Measurements from ENCODE around the gene CYS1. TPM values are rescaled to one million over a fixed set of nuclear protein-coding genes. Genes with fewer than 3 reads are reported as not detected.

Gene CYS1
- total RNA-seq, 3 donors from 2014 or later: 0.58 to 5.1 (median 0.98) TPM

DNA sequence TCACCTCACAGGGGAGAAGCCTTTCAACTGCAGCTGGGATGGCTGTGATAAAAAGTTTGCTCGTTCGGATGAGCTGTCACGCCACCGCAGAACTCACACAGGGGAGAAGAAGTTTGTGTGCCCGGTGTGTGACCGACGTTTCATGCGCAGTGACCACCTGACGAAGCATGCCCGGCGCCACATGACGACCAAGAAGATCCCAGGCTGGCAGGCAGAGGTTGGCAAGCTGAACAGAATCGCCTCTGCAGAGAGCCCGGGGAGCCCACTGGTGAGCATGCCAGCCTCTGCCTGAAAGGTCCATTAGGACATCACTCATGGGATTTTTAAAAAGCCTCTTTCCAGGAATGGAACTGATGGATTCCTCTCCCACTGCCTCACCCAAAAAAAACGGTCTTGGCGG lies 28.0 kb downstream of the CYS1 start:
- ATAC-seq (no peak), DNase-seq (peak in 1 of 3 donors; percentile 5)
- TF ChIP-seq, protein P1, sequence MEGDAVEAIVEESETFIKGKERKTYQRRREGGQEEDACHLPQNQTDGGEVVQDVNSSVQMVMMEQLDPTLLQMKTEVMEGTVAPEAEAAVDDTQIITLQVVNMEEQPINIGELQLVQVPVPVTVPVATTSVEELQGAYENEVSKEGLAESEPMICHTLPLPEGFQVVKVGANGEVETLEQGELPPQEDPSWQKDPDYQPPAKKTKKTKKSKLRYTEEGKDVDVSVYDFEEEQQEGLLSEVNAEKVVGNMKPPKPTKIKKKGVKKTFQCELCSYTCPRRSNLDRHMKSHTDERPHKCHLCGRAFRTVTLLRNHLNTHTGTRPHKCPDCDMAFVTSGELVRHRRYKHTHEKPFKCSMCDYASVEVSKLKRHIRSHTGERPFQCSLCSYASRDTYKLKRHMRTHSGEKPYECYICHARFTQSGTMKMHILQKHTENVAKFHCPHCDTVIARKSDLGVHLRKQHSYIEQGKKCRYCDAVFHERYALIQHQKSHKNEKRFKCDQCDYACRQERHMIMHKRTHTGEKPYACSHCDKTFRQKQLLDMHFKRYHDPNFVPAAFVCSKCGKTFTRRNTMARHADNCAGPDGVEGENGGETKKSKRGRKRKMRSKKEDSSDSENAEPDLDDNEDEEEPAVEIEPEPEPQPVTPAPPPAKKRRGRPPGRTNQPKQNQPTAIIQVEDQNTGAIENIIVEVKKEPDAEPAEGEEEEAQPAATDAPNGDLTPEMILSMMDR (IDR thresholded peaks at IDR 0.05): no peak
- Histone ChIP-seq H3K4me3 (no peak overlapping the region), H3K9me3 (no peaks in the 10 kb centered on the region), H3K36me3 (ENCODE audit: low read depth) (no peaks in the 10 kb centered on the region), H3K4me1 (ENCODE audit: low read depth) (peaks cover 6% of the 10 kb centered on the region)
- intact Hi-C loops (cut with DNase I, micrococcal nuclease): loop anchor here (5.0 to 10.0 kb wide), 2 partner anchors 237 to 240 kb away; no protein-coding TSS in a partner anchor

GRCh38 chr2:10048501-10049171 lies 31.6 kb downstream of the CYS1 start:
- no peaks in the 10 kb centered on the region for H3K4me1 ChIP-seq (ENCODE audit: low read depth)
- TF ChIP-seq, protein P1 (IDR thresholded peaks at IDR 0.05): peak; percentile 33
- peak; percentile 39 for ATAC-seq
- intact Hi-C loops (cut with DNase I, micrococcal nuclease): loop anchor here (5.0 to 10.0 kb wide), 2 partner anchors 64 to 66 kb away; no protein-coding TSS in a partner anchor
- no peaks in the 10 kb centered on the region for H3K36me3 ChIP-seq (ENCODE audit: low read depth)
- H3K4me3 ChIP-seq: no peak overlapping the region
- no peaks in the 10 kb centered on the region for H3K9me3 ChIP-seq
- peak; percentile 33 to 56 (median 37) for DNase-seq

DNA sequence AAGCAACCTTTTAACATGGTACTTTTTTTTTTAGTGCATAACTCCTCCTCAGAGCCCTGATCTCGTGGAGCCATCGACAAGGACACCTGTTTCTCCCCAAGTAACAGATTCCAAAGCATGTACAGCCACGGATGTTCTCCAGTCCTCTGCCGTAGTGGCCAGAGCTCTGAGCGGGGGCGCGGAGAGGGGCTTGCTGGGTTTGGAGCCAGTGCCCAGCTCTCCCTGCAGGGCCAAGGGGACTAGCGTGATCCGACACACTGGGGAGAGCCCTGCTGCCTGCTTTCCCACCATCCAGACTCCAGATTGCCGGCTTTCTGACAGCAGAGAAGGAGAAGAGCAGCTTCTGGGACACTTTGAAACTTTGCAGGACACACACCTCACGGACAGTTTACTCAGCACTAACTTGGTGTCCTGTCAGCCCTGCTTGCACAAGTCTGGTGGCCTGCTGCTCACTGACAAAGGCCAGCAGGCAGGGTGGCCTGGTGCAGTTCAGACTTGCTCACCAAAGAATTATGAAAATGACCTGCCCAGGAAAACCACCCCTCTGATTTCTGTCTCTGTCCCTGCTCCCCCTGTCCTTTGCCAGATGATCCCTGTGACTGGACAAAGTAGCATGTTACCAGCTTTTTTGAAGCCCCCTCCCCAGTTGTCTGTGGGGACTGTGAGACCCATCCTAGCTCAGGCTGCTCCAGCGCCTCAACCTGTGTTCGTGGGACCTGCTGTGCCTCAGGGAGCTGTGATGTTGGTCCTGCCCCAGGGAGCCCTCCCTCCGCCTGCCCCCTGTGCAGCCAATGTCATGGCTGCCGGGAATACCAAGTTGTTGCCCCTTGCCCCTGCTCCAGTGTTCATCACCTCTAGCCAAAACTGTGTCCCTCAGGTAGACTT lies 32.4 kb downstream of the CYS1 start:
- TF ChIP-seq, protein P1 (IDR thresholded peaks at IDR 0.05): no peak
- DNase-seq (peak in 2 of 3 donors; percentile 33 to 44), ATAC-seq (no peak)
- H3K4me1 ChIP-seq (ENCODE audit: low read depth): no peaks in the 10 kb centered on the region
- H3K36me3 ChIP-seq (ENCODE audit: low read depth): no peaks in the 10 kb centered on the region
- H3K4me3 ChIP-seq: no peak overlapping the region
- H3K9me3 ChIP-seq: no peaks in the 10 kb centered on the region
- intact Hi-C loops (cut with DNase I, micrococcal nuclease): loop anchor here (5.0 to 10.0 kb wide), 2 partner anchors 63 to 66 kb away; no protein-coding TSS in a partner anchor

GRCh38 chr2:10046931-10047330 lies 33.3 kb downstream of the CYS1 start:
- H3K4me1 ChIP-seq (ENCODE audit: low read depth): peaks cover 2% of the 10 kb centered on the region
- no peaks in the 10 kb centered on the region for H3K36me3 ChIP-seq (ENCODE audit: low read depth)
- intact Hi-C loops (cut with DNase I, micrococcal nuclease): loop anchor here (5.0 to 10.0 kb wide), 2 partner anchors 62 to 65 kb away; no protein-coding TSS in a partner anchor
- DNase-seq (peak in 1 of 3 donors; percentile 15), ATAC-seq (no peak)
- H3K9me3 ChIP-seq: no peaks in the 10 kb centered on the region
- TF ChIP-seq, protein P1 (IDR thresholded peaks at IDR 0.05): no peak
- H3K4me3 ChIP-seq: no peak overlapping the region

- Histone ChIP-seq H3K4me3 (no peak overlapping the region), H3K9me3 (no peaks in the 10 kb centered on the region), H3K36me3 (ENCODE audit: low read depth) (no peaks in the 10 kb centered on the region), H3K4me1 (ENCODE audit: low read depth) (peaks cover 2% of the 10 kb centered on the region)
- TF ChIP-seq, protein P1 (IDR thresholded peaks at IDR 0.05): no peak
- ATAC-seq (no peak), DNase-seq (peak in 1 of 3 donors; percentile 11)
- intact Hi-C loops (cut with DNase I, micrococcal nuclease): loop anchor here (5.0 to 10.0 kb wide), 2 partner anchors 61 to 63 kb away; no protein-coding TSS in a partner anchor
Observed at GRCh38 chr2:10045561-10046355, 34.5 kb downstream of the CYS1 start.

Data from mucosa of descending colon (tissue), 3 donors.